GM10847 (cell line): ENCODE results near the gene MYO7A.

Experiments
- POLR2A ChIP-seq: IDR thresholded peaks from 2 replicates; pipeline ENCODE4 v1.6.1; 2011; ENCODE audit not compliant: insufficient read length; ENCODE audit errors: extremely low read depth

The MYO7A gene

GRCh38 chr11:77170107-77170506 lies 42.1 kb downstream of the MYO7A start:
- no peak for TF ChIP-seq POLR2A

GRCh38 chr11:77171254-77171653 lies 43.2 kb downstream of the MYO7A start:
- no peak for TF ChIP-seq POLR2A

- no peak for TF ChIP-seq POLR2A
Observed at GRCh38 chr11:77171885-77172665, 44.0 kb downstream of the MYO7A start.

GRCh38 chr11:77172666-77172982 lies 44.6 kb downstream of the MYO7A start:
- no peak for TF ChIP-seq POLR2A

DNA sequence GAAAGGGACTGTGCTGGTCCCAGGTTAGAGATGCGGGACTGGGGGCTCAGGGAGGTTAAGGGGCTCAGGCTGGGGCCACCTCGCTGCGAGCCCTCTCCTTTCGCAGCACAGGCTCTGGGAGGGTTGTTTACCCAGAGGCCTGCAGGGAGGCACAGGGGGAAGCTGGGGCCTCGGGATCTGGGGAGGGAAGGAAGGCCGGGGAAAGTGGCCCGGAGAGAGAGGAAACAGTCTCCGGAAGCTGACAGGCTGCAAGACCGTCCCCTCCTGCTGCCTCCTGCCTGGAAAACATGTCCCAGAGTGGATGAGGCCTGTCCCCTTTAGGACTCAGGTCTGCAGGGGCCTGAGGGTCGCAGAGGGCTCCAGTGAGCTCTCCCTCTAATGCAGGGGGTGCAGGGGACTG lies 45.4 kb downstream of the MYO7A start:
- no peak for TF ChIP-seq POLR2A

- TF ChIP-seq POLR2A: no peak
Observed at GRCh38 chr11:77174559-77174958, 46.5 kb downstream of the MYO7A start.

- TF ChIP-seq POLR2A: no peak
Observed at GRCh38 chr11:77175021-77175842, 47.2 kb downstream of the MYO7A start.

- no peak for TF ChIP-seq POLR2A
Observed at GRCh38 chr11:77175869-77176539, 48.0 kb downstream of the MYO7A start.

DNA sequence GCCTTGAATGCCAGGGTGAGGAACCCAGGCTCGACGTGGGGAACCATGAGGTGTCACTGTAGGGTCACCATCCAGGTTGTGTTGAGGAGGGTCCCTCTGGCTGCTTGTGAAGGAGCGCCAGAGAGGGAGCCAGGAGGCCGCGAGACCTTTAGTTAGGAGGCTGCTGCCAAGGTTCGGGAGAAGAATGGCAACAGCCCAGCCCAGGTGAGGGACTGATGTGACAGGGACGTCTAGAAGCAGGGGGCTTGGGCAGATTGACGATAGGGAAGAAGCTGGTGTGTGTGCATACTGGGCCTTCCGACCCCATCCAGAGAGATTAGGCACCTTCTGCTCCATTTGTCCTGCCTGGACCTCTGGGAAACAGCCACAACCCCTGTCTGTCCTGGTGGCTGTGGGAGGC lies 49.0 kb downstream of the MYO7A start:
- no peak for TF ChIP-seq POLR2A

DNA sequence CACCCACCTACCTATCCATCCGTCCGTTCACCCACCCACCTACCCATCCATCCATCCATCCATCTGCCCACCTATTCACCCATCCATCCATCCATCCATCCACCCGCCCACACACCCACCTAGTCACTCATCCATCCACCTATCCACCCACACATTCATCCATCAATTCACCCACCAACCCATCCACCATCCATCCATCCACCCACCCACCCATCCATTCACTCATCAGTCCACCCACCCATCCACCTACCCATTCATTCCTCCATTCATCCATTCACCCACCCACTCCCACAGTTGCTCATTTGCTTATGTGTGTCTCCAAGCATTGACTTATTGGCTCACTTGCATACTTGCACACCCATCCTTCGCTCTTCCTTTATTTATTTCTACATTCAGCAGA lies 50.1 kb downstream of the MYO7A start:
- TF ChIP-seq POLR2A: no peak

- TF ChIP-seq POLR2A: no peak
Observed at GRCh38 chr11:77179048-77179447, 51.0 kb downstream of the MYO7A start.

DNA sequence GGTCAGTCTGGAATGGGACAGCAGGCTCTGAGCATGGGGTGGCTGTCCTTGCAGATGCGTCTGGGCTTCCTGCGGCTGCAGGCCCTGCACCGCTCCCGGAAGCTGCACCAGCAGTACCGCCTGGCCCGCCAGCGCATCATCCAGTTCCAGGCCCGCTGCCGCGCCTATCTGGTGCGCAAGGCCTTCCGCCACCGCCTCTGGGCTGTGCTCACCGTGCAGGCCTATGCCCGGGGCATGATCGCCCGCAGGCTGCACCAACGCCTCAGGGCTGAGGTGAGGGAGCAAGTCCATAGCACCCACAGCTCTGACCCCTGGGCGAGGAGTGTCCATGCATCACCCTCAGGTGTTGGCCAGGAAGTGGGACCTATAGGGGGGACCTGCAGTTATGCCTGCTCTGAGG lies 51.6 kb downstream of the MYO7A start:
- TF ChIP-seq POLR2A: no peak

GRCh38 chr11:77180346-77180745 lies 52.3 kb downstream of the MYO7A start:
- no peak for TF ChIP-seq POLR2A

- no peak for TF ChIP-seq POLR2A
Observed at GRCh38 chr11:77181226-77181625, 53.2 kb downstream of the MYO7A start.

DNA sequence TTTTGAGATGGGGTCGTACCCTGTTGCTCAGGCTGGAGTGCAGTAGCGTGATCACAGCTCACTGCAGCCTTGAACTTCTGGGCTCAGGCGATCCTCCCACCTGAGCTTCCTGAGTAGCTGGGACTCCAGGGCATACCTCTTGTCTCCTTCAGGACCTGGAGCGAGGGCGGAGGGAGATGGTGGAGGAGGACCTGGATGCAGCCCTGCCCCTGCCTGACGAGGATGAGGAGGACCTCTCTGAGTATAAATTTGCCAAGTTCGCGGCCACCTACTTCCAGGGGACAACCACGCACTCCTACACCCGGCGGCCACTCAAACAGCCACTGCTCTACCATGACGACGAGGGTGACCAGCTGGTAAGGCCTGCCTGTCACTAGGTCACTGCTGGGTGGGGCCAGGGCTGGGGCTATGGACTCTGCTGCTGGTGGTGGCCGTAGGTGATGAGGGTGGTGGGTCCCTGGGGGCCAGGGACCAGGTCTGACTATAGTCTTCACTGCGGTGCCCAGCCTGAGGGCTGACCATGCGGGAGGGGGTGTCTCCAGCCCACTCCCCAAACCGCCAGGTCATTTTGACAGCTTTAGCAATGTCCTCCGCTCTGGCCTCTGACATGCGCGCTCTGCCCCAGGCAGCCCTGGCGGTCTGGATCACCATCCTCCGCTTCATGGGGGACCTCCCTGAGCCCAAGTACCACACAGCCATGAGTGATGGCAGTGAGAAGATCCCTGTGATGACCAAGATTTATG lies 53.9 kb downstream of the MYO7A start:
- TF ChIP-seq POLR2A: no peak

DNA sequence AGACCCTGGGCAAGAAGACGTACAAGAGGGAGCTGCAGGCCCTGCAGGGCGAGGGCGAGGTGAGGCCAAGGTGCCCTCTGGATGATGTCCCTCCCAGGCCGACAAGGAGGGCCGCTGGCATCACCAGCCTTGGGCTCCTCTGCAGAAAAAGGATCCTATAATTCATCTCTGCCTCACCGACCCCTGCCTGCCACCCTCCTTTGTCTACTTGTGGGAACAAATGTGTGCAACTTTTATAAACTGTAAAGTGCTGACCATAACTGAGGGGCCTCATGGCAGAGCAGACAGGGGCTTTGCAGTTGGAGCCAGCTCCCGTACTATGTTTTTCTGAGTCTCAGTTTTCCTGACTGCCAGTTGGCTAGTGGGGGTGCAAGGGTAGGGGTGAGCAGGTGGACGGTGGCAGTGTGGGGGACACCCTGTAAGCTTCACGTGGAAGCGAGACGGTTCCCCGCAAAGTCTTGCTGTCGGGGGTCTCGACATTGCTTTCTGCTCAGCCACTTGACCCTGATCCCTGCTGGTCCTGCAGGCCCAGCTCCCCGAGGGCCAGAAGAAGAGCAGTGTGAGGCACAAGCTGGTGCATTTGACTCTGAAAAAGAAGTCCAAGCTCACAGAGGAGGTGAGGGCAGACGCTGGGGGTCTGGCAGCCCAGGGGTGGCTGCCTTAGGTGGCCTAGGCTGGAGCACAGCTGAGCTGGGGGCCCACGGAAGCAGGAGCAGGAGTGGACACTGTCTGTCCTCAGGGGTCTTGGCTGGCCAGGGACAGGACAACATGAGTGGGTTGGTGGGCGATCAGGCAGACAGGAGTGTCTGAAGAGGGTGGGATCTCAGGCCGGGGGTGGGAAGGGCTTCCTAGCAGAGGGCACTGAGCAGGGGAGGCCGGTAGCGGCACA lies 54.7 kb downstream of the MYO7A start:
- no peak for TF ChIP-seq POLR2A
